ENCODE measurements around the gene SELPLG. TPM values are rescaled to one million over a fixed set of nuclear protein-coding genes. Genes with fewer than 3 reads are reported as not detected.

Gene SELPLG
- total and polyA plus RNA-seq, 2 donors (not counting 1 experiment from before 2014, with no cell fraction given) = 6.1 to 8.0 TPM

- Mint-ChIP-seq H3K27me3 (peaks cover 4% of the 10 kb centered on the region), H3K4me1 (no peaks in the 10 kb centered on the region), H3K9me3 (ENCODE audit: insufficient read depth) (no peaks in the 10 kb centered on the region), H3K27ac (no peak overlapping the region), H3K4me3 (no peak overlapping the region)
- H3K9ac ChIP-seq (ENCODE audit: low read length) = no peak overlapping the region
- 89% methylated on average over 3 of the region's 4 CpGs for WGBS (ENCODE audit: insufficient coverage)
- H3K27ac ChIP-seq (ENCODE audit: low read length in 2 of 2) = no peak overlapping the region
- DNase-seq = no peak
- no peaks in the 10 kb centered on the region for H3K27me3 ChIP-seq (replicated peaks in 1 of 4; ENCODE audit: control extremely low read depth in 1 of 4, control insufficient read depth in 3 of 4, insufficient read depth in 4 of 4, low read length in 3 of 4)
- H2AFZ ChIP-seq (ENCODE audit: insufficient read depth, low read depth, low read length, poor library complexity, severe bottlenecking) = no peak overlapping the region
- CTCF ChIA-PET = interaction anchor here (1.3 kb wide), 1 partner anchor 30 kb away, joined by 4 read pairs; no protein-coding TSS in a partner anchor
- H3K9me3 ChIP-seq (ENCODE audit: control extremely low read depth in 1 of 3, control insufficient read depth in 2 of 3, insufficient read depth in 1 of 3, low read length in 2 of 3) = no peaks in the 10 kb centered on the region
- no peaks in the 10 kb centered on the region for H3K79me2 ChIP-seq (ENCODE audit: control insufficient read depth, insufficient read depth, low read length)
- no peak overlapping the region for H3K4me2 ChIP-seq (replicated peaks; ENCODE audit: low read depth, low read length, poor library complexity, severe bottlenecking)
- intact Hi-C loops (cut with micrococcal nuclease) = no loop called here
- no peaks in the 10 kb centered on the region for H4K20me1 ChIP-seq (ENCODE audit: control insufficient read depth, insufficient read depth, low read length, poor library complexity, severe bottlenecking)
- POLR2A ChIA-PET = no interaction called here
- no peak for ATAC-seq (ENCODE audit: low read depth)
- TF ChIP-seq CTCF (IDR thresholded peaks at IDR 0.05) (no peak), EZH2 (IDR thresholded peaks at IDR 0.05; ENCODE audit: borderline replicate concordance, insufficient read depth, low read depth, low read length, poor library complexity, severe bottlenecking) (no peak)
- H3K4me1 ChIP-seq (ENCODE audit: control insufficient read depth in 2 of 2, insufficient read depth in 2 of 2, low read length in 2 of 2) = no peaks in the 10 kb centered on the region
- no peak overlapping the region for H3K4me3 ChIP-seq (ENCODE audit: control extremely low read depth in 1 of 5, extremely low read depth in 1 of 5, insufficient read depth in 1 of 5, low read depth in 2 of 5, low read length in 4 of 5)
- no peaks in the 10 kb centered on the region for H3K36me3 ChIP-seq (replicated peaks in 1 of 2; ENCODE audit: control extremely low read depth in 1 of 2, control insufficient read depth in 1 of 2, extremely low read depth in 1 of 2, insufficient read depth in 2 of 2, low read length in 1 of 2)
Measured at GRCh38 chr12:108587826-108588225, 45.9 kb downstream of the SELPLG start.

DNA sequence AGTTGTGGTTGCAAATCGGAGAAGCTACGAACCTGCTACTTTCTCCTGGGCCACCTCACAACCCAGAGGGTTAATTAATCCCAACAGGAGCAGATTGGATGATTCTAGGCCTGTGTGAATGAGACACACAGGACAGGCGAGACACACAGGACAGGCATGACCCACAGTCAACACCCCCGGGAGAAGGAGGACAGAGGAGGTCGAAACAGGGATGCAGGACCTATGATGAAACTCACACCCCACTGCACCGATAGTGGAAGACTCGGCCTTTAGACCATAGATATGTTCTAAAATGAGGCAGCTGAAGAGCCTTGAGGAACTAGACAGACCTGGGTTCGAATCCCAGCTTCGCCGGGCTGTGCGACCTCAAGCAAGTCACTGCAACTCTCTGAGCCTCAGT is 47.4 kb downstream of the SELPLG start:
- DNase-seq (no peak), ATAC-seq (ENCODE audit: low read depth) (no peak)
- Histone ChIP-seq H3K79me2 (ENCODE audit: control insufficient read depth, insufficient read depth, low read length) (no peaks in the 10 kb centered on the region), H4K20me1 (ENCODE audit: control insufficient read depth, insufficient read depth, low read length, poor library complexity, severe bottlenecking) (no peaks in the 10 kb centered on the region), H3K4me3 (ENCODE audit: control extremely low read depth in 1 of 5, extremely low read depth in 1 of 5, insufficient read depth in 1 of 5, low read depth in 2 of 5, low read length in 4 of 5) (no peak overlapping the region), H3K27me3 (replicated peaks in 1 of 4; ENCODE audit: control extremely low read depth in 1 of 4, control insufficient read depth in 3 of 4, insufficient read depth in 4 of 4, low read length in 3 of 4) (no peaks in the 10 kb centered on the region), H3K9me3 (ENCODE audit: control extremely low read depth in 1 of 3, control insufficient read depth in 2 of 3, insufficient read depth in 1 of 3, low read length in 2 of 3) (no peaks in the 10 kb centered on the region), H2AFZ (ENCODE audit: insufficient read depth, low read depth, low read length, poor library complexity, severe bottlenecking) (no peak overlapping the region), H3K4me1 (ENCODE audit: control insufficient read depth in 2 of 2, insufficient read depth in 2 of 2, low read length in 2 of 2) (no peaks in the 10 kb centered on the region), H3K36me3 (replicated peaks in 1 of 2; ENCODE audit: control extremely low read depth in 1 of 2, control insufficient read depth in 1 of 2, extremely low read depth in 1 of 2, insufficient read depth in 2 of 2, low read length in 1 of 2) (no peaks in the 10 kb centered on the region), H3K27ac (ENCODE audit: low read length in 2 of 2) (no peak overlapping the region), H3K4me2 (replicated peaks; ENCODE audit: low read depth, low read length, poor library complexity, severe bottlenecking) (no peak overlapping the region), H3K9ac (ENCODE audit: low read length) (no peak overlapping the region)
- WGBS (ENCODE audit: insufficient coverage) = 94% methylated on average over 9 of the region's 11 CpGs
- Mint-ChIP-seq H3K4me1 (no peaks in the 10 kb centered on the region), H3K27me3 (peaks cover 4% of the 10 kb centered on the region), H3K9me3 (ENCODE audit: insufficient read depth) (no peaks in the 10 kb centered on the region), H3K27ac (no peak overlapping the region), H3K4me3 (no peak overlapping the region)
- ChIA-PET CTCF (no interaction called here), POLR2A (no interaction called here)
- TF ChIP-seq EZH2 (IDR thresholded peaks at IDR 0.05; ENCODE audit: borderline replicate concordance, insufficient read depth, low read depth, low read length, poor library complexity, severe bottlenecking) = no peak
- no peak for TF ChIP-seq CTCF (IDR thresholded peaks at IDR 0.05)
- intact Hi-C loops (cut with micrococcal nuclease) = no loop called here
